SHP77 (cell line): ENCODE results near the gene XCL1.
A peak's percentile ranks its signal among the peaks of the same experiment; 100 is the strongest.

ENCODE experiments used
- DNase-seq, 2 experiments: peaks; one replicate each; lab custom pipeline; 2025; lab: John Stamatoyannopoulos, UW

The XCL1 gene

GRCh38 chr1:168606096-168606495 lies 29.7 kb downstream of the XCL1 start:
- no peak for DNase-seq

GRCh38 chr1:168607872-168608428 lies 31.5 kb downstream of the XCL1 start:
- no peak for DNase-seq

GRCh38 chr1:168608796-168609715 lies 32.7 kb downstream of the XCL1 start:
- DNase-seq = no peak

GRCh38 chr1:168609741-168610510 lies 33.5 kb downstream of the XCL1 start:
- DNase-seq = no peak

- no peak for DNase-seq
Observed at GRCh38 chr1:168613038-168613451, 36.6 kb downstream of the XCL1 start.

GRCh38 chr1:168613691-168614231 lies 37.4 kb downstream of the XCL1 start:
- peak; percentile 72 to 80 for DNase-seq

- no peak for DNase-seq
Observed at GRCh38 chr1:168614235-168614634, 37.8 kb downstream of the XCL1 start.

- no peak for DNase-seq
Observed at GRCh38 chr1:168615965-168616364, 39.6 kb downstream of the XCL1 start.

GRCh38 chr1:168617974-168618750 lies 41.8 kb downstream of the XCL1 start:
- DNase-seq = no peak

- DNase-seq = no peak
Observed at GRCh38 chr1:168618886-168619285, 42.5 kb downstream of the XCL1 start.

- no peak for DNase-seq
Observed at GRCh38 chr1:168621356-168621755, 45.0 kb downstream of the XCL1 start.

- DNase-seq = no peak
Observed at GRCh38 chr1:168623003-168623828, 46.8 kb downstream of the XCL1 start.

- DNase-seq = no peak
Observed at GRCh38 chr1:168623831-168624230, 47.4 kb downstream of the XCL1 start.

GRCh38 chr1:168626326-168626725 lies 49.9 kb downstream of the XCL1 start:
- DNase-seq = no peak

GRCh38 chr1:168627370-168627769 lies 51.0 kb downstream of the XCL1 start:
- DNase-seq = no peak

GRCh38 chr1:168628807-168629206 lies 52.4 kb downstream of the XCL1 start:
- DNase-seq = no peak

- DNase-seq = no peak
Observed at GRCh38 chr1:168629466-168629865, 53.1 kb downstream of the XCL1 start.
